HG02970 (cell line): ENCODE measurements around the gene LMNTD1.
A peak's percentile ranks its signal among the peaks of the same experiment; 100 is the strongest.

Source experiments
- ATAC-seq: cut with Tn5 transposase; IDR thresholded peaks from one replicate; pipeline ENCODE4 v1.9.1; 2021; ENCODE audit warnings: mild to moderate bottlenecking, moderate library complexity, moderate number of reproducible peaks; ENCODE audit not compliant: unreplicated experiment, low FRiP score

LMNTD1 gene

DNA sequence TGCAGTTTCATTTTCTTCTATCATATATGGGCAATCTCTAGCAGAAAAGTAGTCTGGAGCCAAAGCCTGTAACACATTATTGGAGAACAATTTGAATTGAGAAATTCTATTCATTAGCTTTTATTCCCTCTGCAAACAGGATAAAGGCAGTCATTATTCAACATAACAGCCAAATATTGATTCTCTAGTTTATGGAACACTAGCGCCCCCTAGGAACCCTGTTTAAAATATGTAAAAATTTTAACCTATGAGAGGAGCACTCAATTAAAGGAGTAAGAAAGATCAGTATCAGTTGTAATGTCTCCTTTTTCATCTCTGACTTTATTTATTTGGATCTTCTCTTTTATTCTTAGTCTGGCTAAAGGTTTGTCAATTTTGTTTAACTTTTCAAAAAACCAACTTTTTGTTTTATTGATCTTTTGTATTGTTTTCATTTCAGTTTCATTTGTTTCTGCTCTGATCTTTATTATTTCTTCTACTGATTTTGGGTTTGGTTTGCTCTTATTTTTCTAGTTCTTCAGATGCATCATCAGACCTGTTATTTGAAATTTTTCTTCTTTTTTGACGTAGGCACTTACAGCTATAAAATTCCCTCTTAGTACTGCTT is 4.8 kb upstream of the LMNTD1 start:
- no peak for ATAC-seq

DNA sequence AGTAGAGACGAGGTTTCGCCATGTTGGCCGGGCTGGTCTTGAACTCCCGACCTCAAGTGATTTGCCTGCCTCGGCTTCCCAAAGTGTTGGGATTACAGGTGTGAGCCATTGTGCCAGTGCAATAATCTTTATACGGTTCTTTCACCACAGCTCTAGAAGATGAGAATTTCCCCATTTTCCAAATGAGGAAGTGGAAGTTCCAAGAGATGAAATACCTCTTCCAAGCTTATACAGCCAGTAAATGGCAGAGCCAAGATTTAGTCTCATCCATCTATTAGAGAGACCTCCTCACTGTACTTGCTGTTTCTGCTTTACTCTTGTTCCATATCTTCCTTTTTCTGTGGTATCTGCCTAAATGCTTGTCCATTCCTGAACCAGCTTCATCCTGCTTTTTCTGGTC is 3.1 kb upstream of the LMNTD1 start:
- ATAC-seq: no peak

DNA sequence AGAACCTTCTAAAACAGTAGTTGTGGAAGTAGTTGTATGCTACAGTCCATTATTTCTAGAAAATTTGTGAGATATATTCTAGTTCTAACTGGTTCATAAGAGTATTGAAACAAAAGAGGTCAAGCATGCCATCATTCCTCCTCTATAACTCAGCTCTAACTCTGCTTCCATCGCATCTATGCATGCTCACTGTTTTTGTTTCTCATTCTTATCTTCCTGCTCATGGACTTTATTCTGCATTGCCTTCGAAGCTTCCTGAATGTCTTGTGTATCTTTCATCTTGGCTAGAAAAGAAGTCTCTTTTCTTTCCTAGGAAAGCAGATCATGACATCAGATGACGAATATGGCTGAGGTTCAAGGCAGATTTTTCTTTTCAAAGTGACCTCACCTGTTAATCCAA is 402 bp downstream of the LMNTD1 start:
- ATAC-seq: no peak

DNA sequence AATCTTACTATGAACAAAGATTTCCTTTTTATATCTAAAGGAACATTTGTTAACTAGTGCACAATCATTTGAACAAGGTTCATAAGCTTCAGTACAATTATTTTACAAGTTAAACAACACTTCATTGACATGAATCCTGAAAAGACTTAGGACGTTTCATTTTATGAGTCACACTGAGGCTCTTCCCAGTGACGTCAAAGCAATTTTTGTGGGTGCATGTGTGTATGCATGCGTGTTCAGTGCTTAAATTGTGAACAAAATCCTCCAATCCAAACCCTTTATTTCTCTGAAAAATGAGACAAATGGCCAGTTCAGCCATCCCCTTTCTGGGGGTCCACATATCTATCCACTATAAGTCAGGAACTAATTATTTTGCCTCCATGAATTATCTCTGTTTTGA is 2.9 kb downstream of the LMNTD1 start:
- ATAC-seq: no peak

DNA sequence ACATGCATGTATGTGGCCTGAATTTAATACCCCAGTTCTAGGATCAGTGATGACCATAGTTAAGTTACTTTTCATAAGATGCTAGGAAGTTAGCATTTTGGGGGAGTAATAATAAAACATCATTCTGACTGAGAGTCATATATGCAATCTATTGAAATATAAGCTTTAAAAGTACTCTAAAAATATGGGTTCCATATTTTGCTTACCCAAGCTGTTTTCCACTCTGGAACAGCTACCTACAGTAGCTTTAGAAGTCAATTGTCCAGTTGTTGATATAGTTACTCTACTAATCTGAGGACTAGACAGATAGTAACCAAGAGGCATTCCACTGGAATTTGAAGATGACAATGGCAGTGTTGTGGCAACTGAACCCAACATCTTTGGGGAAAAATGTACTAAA is 4.0 kb downstream of the LMNTD1 start:
- ATAC-seq: no peak

DNA sequence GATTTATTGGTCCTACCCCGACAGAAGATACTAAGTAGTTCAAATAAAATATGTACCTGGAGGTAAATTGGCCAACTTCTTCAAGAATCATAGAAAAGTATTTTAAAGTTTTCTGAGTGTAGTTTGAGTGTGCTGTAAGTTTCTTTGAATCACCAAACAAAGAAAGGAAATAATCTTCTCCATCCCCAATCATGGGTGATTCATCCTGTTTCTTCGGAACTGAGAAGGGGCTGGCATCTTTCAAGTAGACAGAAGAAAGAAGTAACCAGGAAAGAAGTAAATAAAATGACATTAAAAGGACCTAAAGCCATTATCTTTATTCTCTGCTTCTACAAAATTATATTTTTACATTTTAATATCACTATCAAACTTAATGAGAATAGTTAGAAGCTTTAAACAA is 6.8 kb downstream of the LMNTD1 start:
- no peak for ATAC-seq

DNA sequence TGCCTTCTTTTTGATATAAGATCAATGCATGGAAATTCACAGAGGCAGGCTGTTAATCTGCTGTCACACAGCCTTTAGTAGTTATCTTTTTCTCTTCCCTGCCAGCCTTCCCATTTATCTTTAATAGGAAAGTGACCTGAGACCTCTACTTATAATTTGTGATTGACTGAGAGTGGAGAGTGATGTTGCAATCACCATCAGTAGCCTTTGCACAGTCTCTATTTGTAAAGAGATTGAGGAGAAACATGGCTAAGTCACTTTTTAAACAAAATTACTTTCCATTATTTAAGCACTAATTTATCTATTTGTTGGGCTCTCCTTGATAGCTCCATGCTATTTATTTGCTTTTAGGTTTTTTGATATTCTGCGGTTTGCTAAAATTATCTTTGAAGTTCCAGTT is 19.9 kb downstream of the LMNTD1 start:
- no peak for ATAC-seq

DNA sequence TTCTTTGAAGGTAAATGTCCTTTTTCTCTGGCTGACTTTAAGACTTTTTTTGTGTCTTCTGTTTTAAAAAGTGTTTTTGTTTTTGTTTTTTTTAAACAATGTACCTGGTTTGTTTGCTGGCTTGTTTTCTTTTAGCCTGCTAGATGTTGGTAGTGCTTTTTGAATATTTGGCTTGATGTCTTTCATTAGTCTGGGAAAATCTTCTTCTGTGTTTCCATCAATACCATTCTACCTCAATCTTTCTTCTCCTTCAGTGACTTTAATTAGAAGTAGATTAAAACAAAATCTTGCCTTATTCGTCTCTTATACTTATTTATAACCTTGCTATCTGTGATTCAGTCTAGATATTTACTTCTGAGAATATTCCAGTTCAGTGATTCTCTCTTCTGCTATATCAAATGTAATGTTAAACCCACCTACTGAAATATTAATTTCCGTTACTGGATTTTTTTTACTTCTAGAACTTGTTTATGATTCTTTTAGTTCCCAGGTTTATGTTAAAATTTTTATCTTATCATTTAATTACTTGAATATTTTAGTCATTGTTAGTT is 21.5 kb downstream of the LMNTD1 start:
- ATAC-seq: no peak

DNA sequence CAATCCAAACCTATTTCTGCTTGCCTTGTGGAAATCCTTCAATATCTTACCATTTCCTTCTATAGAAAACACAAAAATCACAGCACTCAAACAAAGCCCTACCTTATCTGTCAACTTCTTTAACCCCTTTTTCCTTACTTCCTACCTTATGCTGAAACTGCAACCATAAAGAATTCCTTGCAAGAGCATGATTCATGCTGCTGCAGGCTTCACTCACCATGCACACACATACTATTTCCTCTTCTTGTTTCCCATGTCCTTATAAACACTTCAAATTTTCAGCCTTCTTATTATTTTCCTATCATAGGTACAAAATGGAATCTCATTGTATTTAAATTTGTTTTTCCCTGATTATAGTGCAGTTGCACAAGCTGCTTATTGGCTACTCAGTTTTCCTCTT is 23.3 kb downstream of the LMNTD1 start:
- ATAC-seq: no peak

DNA sequence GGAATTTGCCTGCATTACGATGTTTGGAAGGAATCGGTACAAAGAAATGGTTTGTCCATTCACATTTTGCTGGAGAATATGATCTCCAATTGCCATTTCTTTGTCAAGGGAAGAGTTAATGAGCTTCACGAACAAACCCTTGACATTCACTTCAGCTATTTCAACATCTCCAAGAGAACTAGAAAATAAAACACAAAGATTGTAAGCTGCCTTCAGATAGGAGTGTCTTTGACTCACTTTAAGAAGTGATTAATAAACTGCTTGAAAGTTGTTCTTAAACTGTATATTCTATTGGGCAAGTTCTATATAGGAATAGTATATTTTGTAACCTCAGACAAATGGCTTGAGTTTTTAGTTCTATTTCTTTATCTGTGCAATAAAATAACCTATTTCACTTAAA is 26.3 kb downstream of the LMNTD1 start:
- ATAC-seq: no peak

DNA sequence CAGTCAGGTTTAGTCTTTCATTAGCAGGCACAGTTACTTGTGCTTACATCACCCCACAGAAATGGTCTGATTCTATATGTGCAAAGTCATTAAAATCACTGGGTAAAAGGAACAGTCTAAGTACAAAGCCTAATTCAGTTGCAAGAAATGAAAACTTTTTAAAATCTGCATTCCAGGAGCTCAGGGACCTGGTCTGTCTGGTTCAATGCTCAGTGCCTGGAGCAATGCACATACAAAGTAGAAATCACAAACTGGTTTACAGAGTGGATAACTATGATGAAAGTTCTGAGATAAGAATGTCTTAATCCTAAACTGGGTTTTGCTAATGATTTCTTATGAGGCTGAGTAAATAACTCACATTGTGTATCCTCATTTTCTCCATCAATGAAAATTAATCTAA is 28.7 kb downstream of the LMNTD1 start:
- ATAC-seq: no peak

DNA sequence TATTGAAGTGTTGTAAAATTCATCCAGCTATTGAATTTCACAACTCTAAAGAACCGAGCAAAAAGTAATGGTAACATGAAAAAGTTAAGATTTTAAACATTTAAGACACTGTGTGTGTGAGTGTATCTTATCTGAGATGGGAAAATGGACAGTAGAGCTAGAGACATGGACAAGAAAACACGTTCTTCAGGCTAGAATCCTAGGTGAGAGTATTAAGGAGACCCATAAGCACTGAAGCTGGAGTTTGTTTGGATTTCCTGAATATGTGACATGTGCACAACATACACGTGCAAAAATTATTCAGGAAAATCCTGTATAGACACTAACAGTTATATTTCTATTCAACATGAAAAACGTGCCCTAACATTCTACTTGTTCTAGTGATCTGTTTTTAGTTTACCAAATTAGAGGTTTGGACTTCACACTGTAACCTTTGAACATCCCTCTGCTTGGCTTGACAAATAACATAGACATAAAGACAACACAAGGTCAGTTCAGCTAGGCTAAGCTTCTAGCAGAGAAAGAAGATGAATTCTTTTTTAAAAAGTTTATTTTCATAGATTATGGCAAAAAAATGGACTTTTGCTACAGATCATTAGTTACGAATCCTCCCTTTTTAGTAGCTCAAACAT is 31.3 kb downstream of the LMNTD1 start:
- ATAC-seq: no peak

DNA sequence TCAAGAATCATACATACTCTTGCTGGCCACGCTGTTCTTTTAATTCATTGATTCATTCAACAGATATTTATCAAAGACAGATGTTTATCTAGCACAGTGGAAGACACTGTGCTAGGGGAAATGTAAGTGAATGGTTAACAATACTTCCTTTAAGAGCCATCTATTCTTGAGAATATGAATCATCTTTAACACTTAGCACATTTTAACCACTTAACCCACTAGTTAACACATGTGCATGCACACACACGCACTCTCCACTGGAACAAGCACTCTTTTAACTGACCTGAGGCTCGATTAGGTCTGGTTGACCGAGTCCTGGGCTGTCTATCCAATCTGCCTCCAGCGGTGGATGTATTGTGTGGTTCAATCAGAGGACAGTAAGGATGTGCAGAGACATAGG is 34.6 kb downstream of the LMNTD1 start:
- peak; percentile 74 for ATAC-seq

DNA sequence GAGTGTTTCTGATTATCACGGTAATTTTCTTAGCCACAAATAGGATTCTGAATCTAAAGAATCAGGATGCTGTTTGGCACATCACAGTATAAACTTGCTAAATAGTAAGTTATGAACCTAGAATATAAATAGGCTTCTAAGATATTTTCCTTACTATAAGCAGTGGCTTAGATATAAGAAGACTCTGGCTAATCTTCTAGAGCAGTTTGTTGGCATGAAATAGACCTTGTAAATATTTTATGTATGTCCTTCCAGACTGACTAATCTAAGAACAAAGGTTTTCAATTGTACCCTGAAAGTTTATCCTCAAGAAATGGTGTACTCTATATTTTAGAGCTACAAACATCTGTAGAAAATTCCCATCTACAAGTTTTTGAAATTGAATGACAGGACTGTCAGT is 48.3 kb downstream of the LMNTD1 start:
- ATAC-seq: no peak

DNA sequence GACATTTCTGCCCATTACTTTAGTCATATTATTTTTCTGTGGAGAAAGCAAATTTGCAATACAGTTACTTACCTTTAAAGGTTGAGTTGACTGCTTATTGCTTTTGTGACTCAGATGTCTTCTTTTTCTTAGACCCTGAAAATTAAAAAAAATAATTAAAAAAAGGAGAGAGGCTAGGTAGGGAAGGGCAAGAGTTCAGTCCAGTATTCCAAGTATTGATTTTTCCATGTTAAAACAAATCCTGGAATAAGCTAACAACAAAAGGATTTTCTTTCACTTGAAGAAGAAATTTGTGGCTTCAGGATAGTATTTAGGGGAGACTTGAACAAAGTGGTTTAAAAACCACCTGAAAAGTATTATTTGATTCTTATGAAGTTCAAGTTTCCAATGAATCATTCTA is 49.4 kb downstream of the LMNTD1 start:
- no peak for ATAC-seq

DNA sequence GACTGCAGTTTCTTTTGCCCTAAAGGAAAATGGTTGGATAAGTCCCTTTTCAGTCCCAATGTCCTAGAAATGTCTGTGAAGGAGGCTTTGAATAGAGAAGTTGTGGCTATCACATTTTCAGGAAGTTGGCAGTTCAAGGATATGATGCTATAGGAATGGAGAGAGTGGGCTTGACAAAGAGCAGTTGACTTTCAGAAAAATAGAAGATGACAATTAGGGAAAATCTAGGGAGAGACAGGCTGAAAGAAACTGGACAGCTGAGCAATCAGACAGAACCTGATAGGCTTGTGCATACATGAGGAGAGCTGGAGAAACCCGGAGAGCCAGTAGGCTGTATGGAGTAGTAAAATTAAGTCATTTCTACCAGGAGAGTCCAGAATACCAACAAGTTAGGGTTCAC is 50.5 kb downstream of the LMNTD1 start:
- ATAC-seq: no peak

DNA sequence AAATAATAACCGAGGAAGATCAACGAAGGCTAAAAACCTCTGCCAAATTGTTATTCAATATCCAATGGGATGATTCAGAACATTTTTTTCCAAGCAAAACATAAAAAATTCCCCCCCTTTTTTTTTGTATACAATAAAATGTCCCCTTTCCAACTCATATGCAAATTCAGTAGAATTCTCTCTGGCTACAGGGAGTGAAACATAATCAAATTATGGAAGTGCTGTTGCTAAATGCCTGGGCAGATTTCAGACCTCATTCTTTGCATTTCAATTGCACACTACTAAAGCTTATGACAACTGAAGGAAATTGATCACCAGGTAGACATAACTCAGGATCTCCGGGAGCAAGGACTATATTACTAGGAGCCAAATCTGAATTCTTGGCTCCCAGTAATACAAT is 51.0 kb downstream of the LMNTD1 start:
- no peak for ATAC-seq

DNA sequence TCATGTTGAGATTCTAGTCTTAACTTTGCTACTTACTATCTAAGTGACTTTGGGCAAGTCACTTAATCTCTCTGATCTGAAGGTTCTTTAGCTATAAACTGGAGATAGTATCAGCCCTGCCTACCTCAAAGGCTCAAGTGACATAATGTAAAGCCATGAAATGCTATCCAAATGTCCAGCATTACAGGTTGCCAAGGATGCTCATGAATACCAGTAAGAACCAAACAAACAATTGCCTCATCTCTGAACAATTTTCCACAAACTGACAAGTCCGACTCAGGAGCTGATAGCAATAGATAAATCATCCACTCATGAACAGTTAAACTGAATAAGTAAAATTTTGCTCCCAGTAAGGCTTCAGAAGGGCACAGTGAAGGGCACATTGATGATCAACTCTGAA is 51.5 kb downstream of the LMNTD1 start:
- ATAC-seq: no peak

DNA sequence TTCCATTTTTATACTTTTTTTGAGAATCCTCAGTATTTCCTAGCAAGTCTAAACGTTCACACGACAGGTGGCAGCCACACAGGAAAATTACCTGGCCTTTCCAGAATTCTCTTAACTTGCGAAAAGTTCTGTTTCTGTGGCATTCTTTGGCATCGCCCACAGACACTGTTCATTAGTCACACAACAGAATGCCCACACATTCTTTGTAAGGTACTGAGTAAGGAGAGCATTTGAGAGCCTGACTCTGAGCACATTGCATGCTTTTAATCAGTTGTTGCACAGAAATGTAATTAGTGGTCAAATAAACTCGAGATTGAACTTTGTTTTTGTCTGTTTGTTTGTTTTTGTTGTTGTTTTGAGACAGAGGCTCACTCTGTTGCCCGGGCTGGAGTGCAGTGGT is 52.4 kb downstream of the LMNTD1 start:
- no peak for ATAC-seq

DNA sequence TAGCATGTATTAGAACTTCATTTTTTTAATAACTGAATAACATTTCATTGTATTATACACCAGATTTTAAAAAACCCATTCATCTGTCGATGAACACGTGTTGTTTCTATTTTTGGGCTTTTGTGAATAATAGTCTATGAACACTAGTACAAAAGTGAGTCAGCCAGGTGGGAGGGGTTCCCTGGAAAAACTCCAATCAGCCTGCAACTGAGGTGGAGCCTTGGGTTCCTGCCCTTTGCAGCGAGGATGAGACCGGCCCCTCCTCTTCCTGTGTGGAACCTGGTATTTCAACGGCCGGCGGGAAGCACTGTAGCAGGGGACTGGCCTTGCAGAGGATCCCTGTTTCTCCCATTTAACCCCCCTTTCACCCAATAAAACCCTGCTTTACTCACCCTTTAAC is 56.1 kb downstream of the LMNTD1 start:
- ATAC-seq: no peak

DNA sequence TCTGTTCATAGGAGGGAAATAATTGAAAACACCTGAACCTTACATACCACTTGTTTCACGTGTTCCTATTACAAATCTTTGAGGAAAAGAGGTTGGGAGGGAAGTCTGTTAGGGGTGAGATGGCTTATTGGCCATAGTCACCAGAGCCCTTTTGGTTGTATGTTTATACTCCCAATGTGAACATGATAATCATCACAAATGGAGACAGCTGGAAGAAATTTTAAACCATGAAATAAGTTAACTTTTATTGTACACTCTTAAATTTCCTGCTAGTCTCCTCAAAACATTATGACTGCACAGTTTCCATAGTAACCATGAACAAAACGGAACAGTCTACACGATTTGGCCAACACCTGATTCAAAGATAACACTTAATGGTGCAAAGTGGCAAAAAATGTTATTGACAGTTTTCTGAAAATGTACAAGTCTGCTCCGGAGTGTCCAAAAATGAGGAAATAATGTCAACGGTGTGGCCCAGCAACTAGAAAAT is 56.9 kb downstream of the LMNTD1 start:
- ATAC-seq: no peak

DNA sequence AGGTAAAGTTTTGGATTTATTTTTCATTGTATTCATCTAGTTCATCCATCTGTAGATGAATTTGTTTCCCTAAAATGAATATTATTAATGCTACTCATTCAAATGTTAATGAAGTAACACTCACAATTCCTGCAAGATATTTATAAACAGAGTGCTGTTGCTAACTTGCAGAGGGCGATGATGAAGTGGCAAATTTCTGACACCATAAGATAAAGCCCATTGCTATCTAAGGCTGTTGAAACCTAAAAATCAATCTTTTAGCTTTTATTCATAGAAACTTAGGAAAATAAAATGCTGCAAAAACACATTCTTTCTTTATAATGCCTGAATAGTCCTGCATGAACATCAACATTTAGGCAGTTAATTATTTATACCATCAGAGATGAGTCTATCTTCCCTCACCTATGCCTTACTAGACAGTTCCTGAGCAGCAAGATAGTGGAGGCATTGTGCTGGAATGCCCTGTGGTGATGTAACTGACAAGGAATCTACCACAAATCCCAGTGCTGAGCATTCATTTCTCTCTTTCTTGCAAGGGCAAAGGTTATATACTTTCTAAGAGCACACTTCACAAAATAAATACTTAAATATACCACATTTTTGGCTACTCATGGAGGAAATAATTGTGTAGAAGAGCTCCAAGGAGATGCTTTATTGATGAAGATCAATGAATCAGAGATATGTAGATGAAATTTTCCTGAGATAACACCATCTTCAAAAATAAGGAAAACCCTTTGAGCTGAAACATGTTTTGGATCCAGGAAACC is 57.6 kb downstream of the LMNTD1 start:
- no peak for ATAC-seq
